HG03175 (cell line): Measurements from ENCODE around the gene TRPM5.

ENCODE experiments used
- ATAC-seq: cut with Tn5 transposase; IDR thresholded peaks from one replicate; pipeline ENCODE4 v1.9.1; 2021; ENCODE audit warnings: mild to moderate bottlenecking, moderate library complexity; ENCODE audit not compliant: unreplicated experiment

Gene TRPM5

GRCh38 chr11:2421996-2422395 lies 22.3 kb downstream of the TRPM5 start:
- no peak for ATAC-seq

- no peak for ATAC-seq
These were observed 22.9 kb downstream of the TRPM5 start for GRCh38 chr11:2421226-2421994.

- peak; percentile 59 for ATAC-seq
These were observed 23.6 kb downstream of the TRPM5 start for GRCh38 chr11:2420502-2421225.

- no peak for ATAC-seq
These were observed 24.4 kb downstream of the TRPM5 start for GRCh38 chr11:2419638-2420501.

- ATAC-seq, result no peak
These were observed 25.5 kb downstream of the TRPM5 start for GRCh38 chr11:2418693-2419360.

GRCh38 chr11:2417856-2418692 lies 26.2 kb downstream of the TRPM5 start:
- ATAC-seq, result no peak

- ATAC-seq, result no peak
These were observed 27.5 kb downstream of the TRPM5 start for GRCh38 chr11:2416765-2417164.

GRCh38 chr11:2415601-2416380 lies 28.5 kb downstream of the TRPM5 start:
- no peak for ATAC-seq

- no peak for ATAC-seq
These were observed 29.1 kb downstream of the TRPM5 start for GRCh38 chr11:2415171-2415570.

- no peak for ATAC-seq
These were observed 29.7 kb downstream of the TRPM5 start for GRCh38 chr11:2414616-2415015.

GRCh38 chr11:2413742-2414579 lies 30.4 kb downstream of the TRPM5 start:
- no peak for ATAC-seq

GRCh38 chr11:2412323-2412722 lies 32.0 kb downstream of the TRPM5 start:
- ATAC-seq, result no peak

GRCh38 chr11:2411446-2412305 lies 32.6 kb downstream of the TRPM5 start:
- no peak for ATAC-seq

GRCh38 chr11:2410616-2411015 lies 33.7 kb downstream of the TRPM5 start:
- no peak for ATAC-seq

GRCh38 chr11:2409611-2410468 lies 34.5 kb downstream of the TRPM5 start:
- no peak for ATAC-seq

- no peak for ATAC-seq
These were observed 35.2 kb downstream of the TRPM5 start for GRCh38 chr11:2409126-2409525.
